HG02943 (cell line): ENCODE data around the gene EN1.

Experiments used
- ATAC-seq: cut with Tn5 transposase; IDR thresholded peaks from one replicate; pipeline ENCODE4 v1.9.1; 2021; ENCODE audit warnings: mild to moderate bottlenecking, low read depth, moderate library complexity; ENCODE audit not compliant: unreplicated experiment

EN1 gene

GRCh38 chr2:118800736-118801135 lies 46.7 kb downstream of the EN1 start:
- no peak for ATAC-seq

- ATAC-seq = no peak
These were observed 52.9 kb downstream of the EN1 start for GRCh38 chr2:118794546-118794945.
